HEK293T (cell line): Measurements from ENCODE around the gene CASKIN1.

Experiments
- BHLHE40 ChIP-seq: fragments of 450-650 bp; IDR thresholded peaks from 2 replicates; pipeline ENCODE4 v1.6.1; 2016; ENCODE audit warnings: mild to moderate bottlenecking, moderate library complexity, borderline replicate concordance
- FOXA1 ChIP-seq: fragments of 450-650 bp; IDR thresholded peaks from 2 replicates; pipeline ENCODE4 v1.6.1; 2016; ENCODE audit warnings: mild to moderate bottlenecking
- HDGF ChIP-seq: fragments of 450-650 bp; IDR thresholded peaks from 2 replicates; pipeline ENCODE4 v1.6.1; 2017; ENCODE audit warnings: antibody characterized with exemption, borderline replicate concordance
- L3MBTL2 ChIP-seq: fragments of 450-650 bp; conservative IDR thresholded peaks from 2 replicates; pipeline ENCODE4 v1.6.1; 2016; ENCODE audit warnings: mild to moderate bottlenecking
- PKNOX1 ChIP-seq: fragments of 450-650 bp; IDR thresholded peaks from 2 replicates; pipeline ENCODE4 v1.6.1; 2016
- SP1 ChIP-seq: fragments of 450-650 bp; IDR thresholded peaks from 2 replicates; pipeline ENCODE4 v1.6.1; 2017
- TARDBP ChIP-seq: fragments of 450-650 bp; IDR thresholded peaks from 2 replicates; pipeline ENCODE4 v1.6.1; 2016

GRCh38 chr16:2186505-2186904 lies 9.9 kb downstream of the CASKIN1 start:
- no peak for TF ChIP-seq FOXA1
- no peak for TF ChIP-seq PKNOX1
- no peak for TF ChIP-seq TARDBP
- TF ChIP-seq BHLHE40: no peak
- TF ChIP-seq SP1: no peak
- no peak for TF ChIP-seq HDGF
- no peak for TF ChIP-seq L3MBTL2
